ENCODE results near the gene ERAS. TPM values are rescaled to one million over a fixed set of nuclear protein-coding genes. Genes with fewer than 3 reads are reported as not detected.
"Not testable (repeated sequence)": the region's sequence is repeated elsewhere in the genome, so short reads cannot be mapped to it uniquely, and the experiment has no call there.

ERAS gene
- polyA plus RNA-seq, 12 donors = 0.13 TPM; not detected in 11

- DNase-seq = no peak
These were observed 5.0 kb downstream of the ERAS start for GRCh38 chrX:48831136-48831908.

- DNase-seq = no peak
These were observed 5.6 kb downstream of the ERAS start for GRCh38 chrX:48831909-48832291.

- DNase-seq = no peak
These were observed 7.3 kb downstream of the ERAS start for GRCh38 chrX:48833542-48834138.

DNA sequence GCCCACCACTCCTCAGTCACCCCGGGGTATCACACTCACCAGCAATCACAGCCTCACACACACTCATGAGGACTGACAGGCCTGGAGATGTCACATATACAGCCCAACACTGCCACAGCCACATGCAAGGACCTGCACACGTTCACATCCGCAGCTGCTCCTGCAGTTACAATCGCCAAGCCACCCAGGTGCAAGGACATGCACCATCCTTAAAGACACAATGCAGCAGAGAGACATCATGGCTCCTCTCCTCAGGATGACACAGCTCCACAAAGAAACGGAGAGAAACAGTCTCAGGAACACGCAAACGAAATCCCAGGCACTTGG is 8.0 kb downstream of the ERAS start:
- DNase-seq = no peak

GRCh38 chrX:48835524-48836329 is 9.4 kb downstream of the ERAS start, which contains the start of gene PCSK1N:
Gene PCSK1N, minus strand, starts transcription at chrX:48835610. Its CDS starts 78 bp downstream, at chrX:48835532.
- DNase-seq = no peak

- no peak for DNase-seq
These were observed 13.4 kb downstream of the ERAS start for GRCh38 chrX:48839686-48840085.

GRCh38 chrX:48848847-48849246 is 22.5 kb downstream of the ERAS start:
- no peak for DNase-seq

GRCh38 chrX:48852857-48853256 is 26.5 kb downstream of the ERAS start:
- DNase-seq = no peak

- not testable (repeated sequence) for DNase-seq
These were observed 27.2 kb downstream of the ERAS start for GRCh38 chrX:48853494-48853893.

GRCh38 chrX:48854121-48854804 is 27.9 kb downstream of the ERAS start:
- not testable (repeated sequence) for DNase-seq

DNA sequence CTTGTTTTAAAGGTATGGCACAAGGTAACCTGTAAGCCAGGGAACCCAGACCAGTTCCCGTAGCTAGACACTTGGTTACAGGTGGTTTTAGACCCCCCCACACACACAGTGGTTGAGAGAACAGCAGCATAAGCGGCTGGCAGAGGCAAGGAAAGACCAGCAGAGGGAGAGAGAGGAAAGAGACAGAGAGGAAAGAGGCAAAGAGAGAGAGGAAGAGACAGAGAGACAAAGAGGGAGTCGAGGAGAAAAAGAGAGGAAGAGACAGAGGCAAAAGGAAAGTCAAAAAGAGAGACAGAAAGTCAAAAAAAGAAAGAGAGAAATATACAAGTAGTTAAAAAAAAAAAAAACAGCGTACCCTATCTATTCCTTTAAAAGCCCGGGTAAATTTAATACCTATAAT is 28.6 kb downstream of the ERAS start:
- DNase-seq = no peak

DNA sequence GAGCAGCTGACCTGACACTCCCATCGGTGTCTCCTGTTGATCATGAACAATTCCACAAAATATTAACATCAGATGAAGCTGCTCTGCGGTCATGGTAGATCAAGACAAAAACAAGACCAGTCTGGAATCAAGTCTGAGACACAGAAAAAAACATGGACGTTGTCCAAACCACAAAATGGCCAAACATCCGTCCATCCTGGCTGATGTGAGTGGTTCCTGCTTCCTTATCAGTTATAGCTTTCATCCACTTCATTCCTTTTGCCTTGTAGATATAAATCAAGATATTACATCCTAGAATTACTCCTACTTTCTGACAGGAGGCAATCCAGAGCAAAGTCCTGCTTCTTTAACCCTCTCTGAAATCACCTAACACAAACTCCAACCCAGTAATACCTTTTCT is 37.9 kb downstream of the ERAS start:
- DNase-seq = no peak

DNA sequence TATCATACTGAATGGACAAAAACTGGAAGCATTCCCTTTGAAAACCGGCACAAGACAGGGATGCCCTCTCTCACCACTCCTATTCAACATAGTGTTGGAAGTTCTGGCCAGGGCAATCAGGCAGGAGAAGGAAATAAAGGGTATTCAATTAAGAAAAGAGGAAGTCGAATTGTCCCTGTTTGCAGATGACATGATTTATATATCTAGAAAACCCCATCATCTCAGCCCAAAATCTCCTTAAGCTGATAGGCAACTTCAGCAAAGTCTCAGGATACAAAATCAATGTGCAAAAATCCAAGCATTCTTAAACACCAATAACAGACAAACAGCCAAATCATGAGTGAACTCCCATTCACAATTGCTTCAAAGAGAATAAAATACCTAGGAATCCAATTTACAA is 45.7 kb downstream of the ERAS start:
- DNase-seq = not testable (repeated sequence)

DNA sequence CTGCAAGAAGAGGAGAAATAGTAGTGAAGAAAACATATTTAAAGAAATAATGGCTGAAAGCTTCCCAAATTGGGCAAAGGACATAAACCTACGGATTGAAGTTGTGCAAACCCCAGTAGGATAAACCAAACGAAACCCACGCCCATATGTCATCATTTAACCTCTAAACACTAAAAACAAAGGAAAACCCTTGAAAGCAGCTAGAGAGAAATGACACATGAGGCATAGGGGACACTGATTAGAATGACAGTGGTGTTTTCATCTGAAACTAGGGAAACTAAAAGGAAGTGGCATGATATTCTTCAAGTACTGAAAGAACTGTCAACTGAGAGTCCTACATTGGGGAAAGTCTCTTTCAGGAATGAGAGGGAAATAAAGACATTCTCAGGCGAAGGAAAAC is 50.6 kb downstream of the ERAS start:
- not testable (repeated sequence) for DNase-seq

Other genes with a start within 250 kb of the ERAS start
- gene WDR13, start 229.0 kb upstream of the ERAS start, polyA plus RNA-seq (ENCODE audit: insufficient read length in 12 of 12) = 100 to 1,000 TPM in 2 of 12 donors, 10 to 100 TPM in 9, not detected in 1; 77.4 to 117 (median 87.8) TPM
- gene WAS, start 142.7 kb upstream of the ERAS start, polyA plus RNA-seq (ENCODE audit: insufficient read length in 12 of 12) = 10 to 100 TPM in 2 of 12 donors, 1 to 10 TPM in 9, not detected in 1; 2.5 to 21.9 (median 3.3) TPM
- 10 to 100 TPM in 1 of 12 donors, 1 to 10 TPM in 10, not detected in 1; 3.0 to 21.7 (median 3.9) TPM for gene SUV39H1, start 129.8 kb upstream of the ERAS start, polyA plus RNA-seq (ENCODE audit: insufficient read length in 12 of 12)
- under 1 TPM in 1 of 12 donors, not detected in 11; 0.29 TPM for gene GLOD5, start 64.8 kb upstream of the ERAS start, polyA plus RNA-seq (ENCODE audit: insufficient read length in 12 of 12)
- 1 to 10 TPM in 2 of 12 donors, under 1 TPM in 8, not detected in 2; 0.37 to 1.4 (median 0.51) TPM for gene GATA1, start 39.9 kb upstream of the ERAS start, polyA plus RNA-seq (ENCODE audit: insufficient read length in 12 of 12)
- gene HDAC6, start 24.4 kb upstream of the ERAS start, polyA plus RNA-seq (ENCODE audit: insufficient read length in 12 of 12) = 100 to 1,000 TPM in 5 of 12 donors, 10 to 100 TPM in 6, not detected in 1; 81.3 to 151 (median 95.2) TPM
- 10 to 100 TPM in 1 of 12 donors, under 1 TPM in 3, not detected in 8; 0.32 to 22.5 (median 0.41) TPM for gene PCSK1N, start 9.1 kb downstream of the ERAS start, polyA plus RNA-seq (ENCODE audit: insufficient read length in 12 of 12)
- 10 to 100 TPM in 11 of 12 donors, not detected in 1; 23.6 to 44.3 (median 28.5) TPM for gene TIMM17B, start 71.3 kb downstream of the ERAS start, polyA plus RNA-seq (ENCODE audit: insufficient read length in 12 of 12)
- gene PQBP1, start 71.4 kb downstream of the ERAS start, polyA plus RNA-seq (ENCODE audit: insufficient read length in 12 of 12) = 10 to 100 TPM in 11 of 12 donors, not detected in 1; 46.3 to 96.3 (median 58.6) TPM
- 10 to 100 TPM in 11 of 12 donors, not detected in 1; 14.8 to 19.8 (median 16.5) TPM for gene SLC35A2, start 85.1 kb downstream of the ERAS start, polyA plus RNA-seq (ENCODE audit: insufficient read length in 12 of 12)
- 1 to 10 TPM in 10 of 12 donors, not detected in 2; 1.1 to 4.5 (median 1.7) TPM for gene PIM2, start 92.5 kb downstream of the ERAS start, polyA plus RNA-seq (ENCODE audit: insufficient read length in 12 of 12)
- 10 to 100 TPM in 11 of 12 donors, not detected in 1; 30.6 to 57.7 (median 35.2) TPM for gene OTUD5, start 131.1 kb downstream of the ERAS start, polyA plus RNA-seq (ENCODE audit: insufficient read length in 12 of 12)
- 1 to 10 TPM in 4 of 12 donors, under 1 TPM in 6, not detected in 2; 0.63 to 5.0 (median 0.96) TPM for gene KCND1, start 145.3 kb downstream of the ERAS start, polyA plus RNA-seq (ENCODE audit: insufficient read length in 12 of 12)
- 10 to 100 TPM in 11 of 12 donors, not detected in 1; 15.5 to 49.0 (median 24.6) TPM for gene GRIPAP1, start 175.8 kb downstream of the ERAS start, polyA plus RNA-seq (ENCODE audit: insufficient read length in 12 of 12)
- gene TFE3, start 216.8 kb downstream of the ERAS start, polyA plus RNA-seq (ENCODE audit: insufficient read length in 12 of 12) = 10 to 100 TPM in 11 of 12 donors, not detected in 1; 18.0 to 39.7 (median 20.6) TPM
- 10 to 100 TPM in 2 of 12 donors, 1 to 10 TPM in 9, not detected in 1; 2.7 to 12.4 (median 4.2) TPM for gene CCDC120, start 232.5 kb downstream of the ERAS start, polyA plus RNA-seq (ENCODE audit: insufficient read length in 12 of 12)
- gene PRAF2, start 247.5 kb downstream of the ERAS start, polyA plus RNA-seq (ENCODE audit: insufficient read length in 12 of 12) = 10 to 100 TPM in 11 of 12 donors, not detected in 1; 15.7 to 63.8 (median 22.1) TPM

Measured in muscle of arm (tissue), 12 donors.